ENCODE results near the gene UTS2. TPM values are rescaled to one million over a fixed set of nuclear protein-coding genes. Genes with fewer than 3 reads are reported as not detected.

The UTS2 gene
- total RNA-seq, 1 experiment from 2014 or later: not detected

DNA sequence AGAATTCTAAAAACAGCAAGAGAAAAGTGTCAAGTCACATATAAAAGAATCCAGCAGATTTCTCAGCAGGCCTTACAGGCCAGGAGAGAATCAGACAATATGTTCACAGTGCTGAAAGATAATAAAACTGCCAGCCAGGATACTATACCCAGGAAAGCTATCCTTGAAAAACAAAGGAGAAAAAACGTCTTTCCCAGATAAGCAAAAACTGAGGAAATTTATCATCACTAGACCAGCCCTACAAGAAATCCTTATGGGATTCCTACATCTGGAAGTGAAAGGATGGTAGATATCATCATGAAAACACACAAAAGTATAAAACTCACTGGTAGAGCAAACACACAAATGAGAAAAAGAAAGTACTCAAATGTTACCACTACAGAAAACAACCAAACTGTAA, 25.2 kb upstream of the UTS2 start:
- CTCF ChIA-PET: interaction anchor here (0.5 kb wide), 1 partner anchor 34 kb away, joined by 3 read pairs; no protein-coding TSS in a partner anchor
- H3K4me1 ChIP-seq (ENCODE audit: control insufficient read depth, insufficient read depth, low read length): no peaks in the 10 kb centered on the region
- ATAC-seq (no peak), DNase-seq (ENCODE audit: low read depth, low spot score) (no peak)
- H3K36me3 ChIP-seq (ENCODE audit: control insufficient read depth, insufficient read depth, low read length): no peaks in the 10 kb centered on the region
- TF ChIP-seq, protein P1, sequence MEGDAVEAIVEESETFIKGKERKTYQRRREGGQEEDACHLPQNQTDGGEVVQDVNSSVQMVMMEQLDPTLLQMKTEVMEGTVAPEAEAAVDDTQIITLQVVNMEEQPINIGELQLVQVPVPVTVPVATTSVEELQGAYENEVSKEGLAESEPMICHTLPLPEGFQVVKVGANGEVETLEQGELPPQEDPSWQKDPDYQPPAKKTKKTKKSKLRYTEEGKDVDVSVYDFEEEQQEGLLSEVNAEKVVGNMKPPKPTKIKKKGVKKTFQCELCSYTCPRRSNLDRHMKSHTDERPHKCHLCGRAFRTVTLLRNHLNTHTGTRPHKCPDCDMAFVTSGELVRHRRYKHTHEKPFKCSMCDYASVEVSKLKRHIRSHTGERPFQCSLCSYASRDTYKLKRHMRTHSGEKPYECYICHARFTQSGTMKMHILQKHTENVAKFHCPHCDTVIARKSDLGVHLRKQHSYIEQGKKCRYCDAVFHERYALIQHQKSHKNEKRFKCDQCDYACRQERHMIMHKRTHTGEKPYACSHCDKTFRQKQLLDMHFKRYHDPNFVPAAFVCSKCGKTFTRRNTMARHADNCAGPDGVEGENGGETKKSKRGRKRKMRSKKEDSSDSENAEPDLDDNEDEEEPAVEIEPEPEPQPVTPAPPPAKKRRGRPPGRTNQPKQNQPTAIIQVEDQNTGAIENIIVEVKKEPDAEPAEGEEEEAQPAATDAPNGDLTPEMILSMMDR (IDR thresholded peaks at IDR 0.05): no peak
- TF ChIP-seq POLR2AphosphoS5 (IDR thresholded peaks at IDR 0.05; ENCODE audit: low read depth, low read length) (no peak), SIN3A (IDR thresholded peaks at IDR 0.05; ENCODE audit: borderline replicate concordance, insufficient read depth, low read depth, low read length) (no peak), TCF7L2 (IDR thresholded peaks at IDR 0.05; ENCODE audit: low read depth, low read length) (no peak)
- TF ChIP-seq, protein P2, sequence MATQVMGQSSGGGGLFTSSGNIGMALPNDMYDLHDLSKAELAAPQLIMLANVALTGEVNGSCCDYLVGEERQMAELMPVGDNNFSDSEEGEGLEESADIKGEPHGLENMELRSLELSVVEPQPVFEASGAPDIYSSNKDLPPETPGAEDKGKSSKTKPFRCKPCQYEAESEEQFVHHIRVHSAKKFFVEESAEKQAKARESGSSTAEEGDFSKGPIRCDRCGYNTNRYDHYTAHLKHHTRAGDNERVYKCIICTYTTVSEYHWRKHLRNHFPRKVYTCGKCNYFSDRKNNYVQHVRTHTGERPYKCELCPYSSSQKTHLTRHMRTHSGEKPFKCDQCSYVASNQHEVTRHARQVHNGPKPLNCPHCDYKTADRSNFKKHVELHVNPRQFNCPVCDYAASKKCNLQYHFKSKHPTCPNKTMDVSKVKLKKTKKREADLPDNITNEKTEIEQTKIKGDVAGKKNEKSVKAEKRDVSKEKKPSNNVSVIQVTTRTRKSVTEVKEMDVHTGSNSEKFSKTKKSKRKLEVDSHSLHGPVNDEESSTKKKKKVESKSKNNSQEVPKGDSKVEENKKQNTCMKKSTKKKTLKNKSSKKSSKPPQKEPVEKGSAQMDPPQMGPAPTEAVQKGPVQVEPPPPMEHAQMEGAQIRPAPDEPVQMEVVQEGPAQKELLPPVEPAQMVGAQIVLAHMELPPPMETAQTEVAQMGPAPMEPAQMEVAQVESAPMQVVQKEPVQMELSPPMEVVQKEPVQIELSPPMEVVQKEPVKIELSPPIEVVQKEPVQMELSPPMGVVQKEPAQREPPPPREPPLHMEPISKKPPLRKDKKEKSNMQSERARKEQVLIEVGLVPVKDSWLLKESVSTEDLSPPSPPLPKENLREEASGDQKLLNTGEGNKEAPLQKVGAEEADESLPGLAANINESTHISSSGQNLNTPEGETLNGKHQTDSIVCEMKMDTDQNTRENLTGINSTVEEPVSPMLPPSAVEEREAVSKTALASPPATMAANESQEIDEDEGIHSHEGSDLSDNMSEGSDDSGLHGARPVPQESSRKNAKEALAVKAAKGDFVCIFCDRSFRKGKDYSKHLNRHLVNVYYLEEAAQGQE (IDR thresholded peaks at IDR 0.05; ENCODE audit: insufficient read depth in 1 of 2, low read depth in 2 of 2, low read length in 1 of 2): no peak
- no peak overlapping the region for H3K27ac ChIP-seq (ENCODE audit: low read length)
- in situ Hi-C loops (cut with HindIII; ENCODE audit: low pct_unique_long_range_greater_than_20kb, low sequenced_read_pairs): no loop called here
- H3K27me3 ChIP-seq (ENCODE audit: control insufficient read depth, insufficient read depth, low read length): no peaks in the 10 kb centered on the region
- no TSS peak for BruUV-seq (replicated peaks)
- 0 out of 2 replicates have a peak, but pooled peaks cover 3% of the 10 kb centered on the region for H3K9me3 ChIP-seq (ENCODE audit: control insufficient read depth, insufficient read depth, low read depth, low read length)
- intact Hi-C loops (cut with micrococcal nuclease; ENCODE audit: unreplicated experiment): no loop called here
- H3K4me3 ChIP-seq (ENCODE audit: low read depth in 2 of 2, low read length in 2 of 2): no peak overlapping the region
- POLR2A ChIA-PET: no interaction called here

DNA sequence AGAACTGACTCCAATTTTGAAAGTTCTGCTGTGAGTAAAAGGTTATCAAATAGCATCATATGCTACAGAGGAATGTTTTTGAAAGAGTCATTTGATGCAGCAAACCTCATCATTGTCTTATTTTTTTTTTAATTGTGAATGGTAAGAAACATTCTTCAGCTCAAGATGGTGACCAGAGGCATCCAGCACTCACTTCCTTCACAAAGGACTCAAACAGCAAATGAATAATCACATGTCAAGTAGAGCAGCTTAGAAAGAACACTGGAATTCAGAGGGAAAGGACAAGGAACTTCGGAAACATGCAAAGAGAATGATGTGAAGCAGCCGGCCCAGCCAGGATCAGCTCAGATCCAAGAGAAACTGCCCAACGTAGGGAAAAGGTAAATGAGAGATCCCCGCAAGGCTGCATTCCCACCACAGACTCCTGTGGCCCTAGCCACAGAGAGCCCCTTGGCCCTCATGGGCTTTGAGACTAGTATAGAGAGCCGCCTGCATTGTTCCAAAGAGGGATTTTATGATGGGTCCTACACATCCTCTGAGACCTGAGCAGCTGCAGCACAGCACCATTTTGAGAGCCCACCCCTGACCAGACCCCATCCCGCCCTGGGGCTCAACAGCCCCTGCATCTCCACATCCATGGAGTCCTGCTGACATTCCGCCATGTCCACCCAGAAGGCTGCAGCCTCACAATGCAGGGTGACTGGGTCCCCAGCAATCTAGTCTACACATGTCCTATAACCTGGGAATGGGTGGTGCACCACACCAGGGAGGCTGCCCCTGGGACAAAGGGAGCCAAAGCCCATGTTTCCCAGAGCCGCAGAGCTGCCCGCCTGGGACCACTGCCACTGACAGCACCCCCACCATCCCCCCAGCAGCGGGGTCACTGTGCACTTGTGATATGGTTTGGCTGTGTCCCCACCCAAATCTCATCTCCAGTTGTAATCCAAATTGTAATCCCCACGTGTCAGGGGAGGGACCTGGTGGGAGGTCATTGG, 21.2 kb upstream of the UTS2 start:
- no peaks in the 10 kb centered on the region for H3K36me3 ChIP-seq (ENCODE audit: control insufficient read depth, insufficient read depth, low read length)
- no peak for ATAC-seq
- intact Hi-C loops (cut with micrococcal nuclease; ENCODE audit: unreplicated experiment) (no loop called here), in situ Hi-C loops (cut with HindIII; ENCODE audit: low pct_unique_long_range_greater_than_20kb, low sequenced_read_pairs) (no loop called here)
- POLR2A ChIA-PET: no interaction called here
- TF ChIP-seq, protein P2 (IDR thresholded peaks at IDR 0.05; ENCODE audit: insufficient read depth in 1 of 2, low read depth in 2 of 2, low read length in 1 of 2): no peak
- TF ChIP-seq, protein P1 (IDR thresholded peaks at IDR 0.05): no peak
- no peak for TF ChIP-seq TCF7L2 (IDR thresholded peaks at IDR 0.05; ENCODE audit: low read depth, low read length)
- TF ChIP-seq POLR2AphosphoS5 (IDR thresholded peaks at IDR 0.05; ENCODE audit: low read depth, low read length): no peak
- TF ChIP-seq SIN3A (IDR thresholded peaks at IDR 0.05; ENCODE audit: borderline replicate concordance, insufficient read depth, low read depth, low read length): no peak
- DNase-seq (ENCODE audit: low read depth, low spot score): no peak
- CTCF ChIA-PET: no interaction called here
- H3K27me3 ChIP-seq (ENCODE audit: control insufficient read depth, insufficient read depth, low read length): no peaks in the 10 kb centered on the region
- no TSS peak for BruUV-seq (replicated peaks)
- H3K4me3 ChIP-seq (ENCODE audit: low read depth in 2 of 2, low read length in 2 of 2): no peak overlapping the region
- H3K4me1 ChIP-seq (ENCODE audit: control insufficient read depth, insufficient read depth, low read length): no peaks in the 10 kb centered on the region
- H3K27ac ChIP-seq (ENCODE audit: low read length): no peak overlapping the region
- H3K9me3 ChIP-seq (ENCODE audit: control insufficient read depth, insufficient read depth, low read depth, low read length): 0 out of 2 replicates have a peak, but pooled peaks cover 3% of the 10 kb centered on the region

All from Panc1 (cell line).